Caco-2 (cell line): ENCODE data around the gene CERK. TPM values are rescaled to one million over a fixed set of nuclear protein-coding genes. Genes with fewer than 3 reads are reported as not detected.

Experiments
- BruUV-seq: library from RNA; stranded (reverse); fragments of 400-500 nt; replicated peaks from 2 replicates; lab custom pipeline; 2021; lab: Mats Ljungman, UMichigan
- CTCF ChIA-PET: fragments of 300-600 bp; sonication (Branson Sonifier 250); formaldehyde crosslinking; loops from one replicate; lab custom pipeline; 2022; ENCODE audit warnings: antibody characterized with exemption; lab: Charles Lee
- POLR2A ChIA-PET: fragments of 300-600 bp; sonication (Branson Sonifier 250); formaldehyde crosslinking; loops from one replicate; lab custom pipeline; 2022; ENCODE audit warnings: antibody characterized with exemption; lab: Charles Lee
- DNase-seq, 2 experiments: peaks; one replicate each; pipeline versions ENCODE4 v3.0.0 to v3.0.0-alpha.2; 2020 to 2022
- H3K27me3 ChIP-seq: replicated peaks from 2 replicates; pipeline ENCODE4 v1.6.0; 2011; ENCODE audit warnings: low read length; ENCODE audit not compliant: control insufficient read depth, insufficient read depth
- H3K36me3 ChIP-seq: 2 replicates; pipeline ENCODE4 v1.5.1; 2011; ENCODE audit warnings: low read length; ENCODE audit not compliant: control insufficient read depth, insufficient read depth
- H3K4me1 ChIP-seq: fragments of 250-450 bp; sonication (Bioruptor Pico); 2 replicates; pipeline ENCODE4 v1.5.1; 2020; ENCODE audit warnings: mild to moderate bottlenecking
- H3K4me3 ChIP-seq: 2 replicates; pipeline ENCODE4 v1.5.1; 2011; ENCODE audit warnings: low read depth, mild to moderate bottlenecking, control low read depth, low read length
- H3K9me3 ChIP-seq: fragments of 250-450 bp; sonication (Bioruptor Pico); 2 replicates; pipeline ENCODE4 v1.5.1; 2020; ENCODE audit warnings: mild to moderate bottlenecking, moderate library complexity
- H3K27ac Mint-ChIP-seq: one replicate; pipeline ENCODE4 v1.8.0; 2022; ENCODE audit warnings: mixed read lengths; ENCODE audit not compliant: unreplicated experiment
- H3K27me3 Mint-ChIP-seq: one replicate; pipeline ENCODE4 v1.8.0; 2022; ENCODE audit warnings: mixed read lengths; ENCODE audit not compliant: insufficient read depth, unreplicated experiment
- H3K36me3 Mint-ChIP-seq: one replicate; pipeline ENCODE4 v1.8.0; 2022; ENCODE audit warnings: mild to moderate bottlenecking, mixed read lengths; ENCODE audit not compliant: insufficient read depth, unreplicated experiment
- H3K4me1 Mint-ChIP-seq: one replicate; pipeline ENCODE4 v1.8.0; 2022; ENCODE audit warnings: low read depth, mixed read lengths; ENCODE audit not compliant: unreplicated experiment
- H3K4me3 Mint-ChIP-seq: one replicate; pipeline ENCODE4 v1.8.0; 2022; ENCODE audit warnings: mild to moderate bottlenecking, moderate library complexity, mixed read lengths; ENCODE audit not compliant: unreplicated experiment
- H3K9me3 Mint-ChIP-seq: one replicate; pipeline ENCODE4 v1.8.0; 2022; ENCODE audit warnings: mixed read lengths; ENCODE audit not compliant: unreplicated experiment
- CTCF ChIP-seq, 2 experiments: fragments of 200-600 bp in 1 of 2; IDR thresholded peaks; 1 replicate in 1 of 2; 2 replicates in 1 of 2; pipeline versions ENCODE4 v1.5.1 to v1.8.0; 2011 to 2022; ENCODE audit warnings: antibody characterized with exemption in 1 of 2, control low read depth in 1 of 2, inconsistent platforms in 1 of 2, low read depth in 1 of 2, low read length in 1 of 2, mild to moderate bottlenecking in 1 of 2, moderate library complexity in 1 of 2; ENCODE audit not compliant: insufficient read depth in 1 of 2, severe bottlenecking in 1 of 2, unreplicated experiment in 1 of 2
- intact Hi-C: fragments of 100-400 bp; cut with micrococcal nuclease; formaldehyde crosslinking; loops from one replicate; pipeline ENCODE4 v1.10.0; 2022; ENCODE audit not compliant: unreplicated experiment
- total RNA-seq: library from RNA; stranded (reverse); gene quantifications from 2 replicates; pipeline ENCODE4 v1.2.3, GENCODE V29; 2022

CERK gene
- total RNA-seq, 1 experiment from 2014 or later: 35.0 TPM

- Mint-ChIP-seq H3K4me1 (no peaks in the 10 kb centered on the region), H3K27me3 (no peaks in the 10 kb centered on the region), H3K4me3 (no peak overlapping the region), H3K9me3 (no peaks in the 10 kb centered on the region), H3K27ac (no peak overlapping the region), H3K36me3 (peaks cover 44% of the 10 kb centered on the region)
- ChIA-PET POLR2A (no interaction called here), CTCF (no interaction called here)
- Histone ChIP-seq H3K36me3 (peaks cover 2% of the 10 kb centered on the region), H3K27me3 (no peaks in the 10 kb centered on the region), H3K4me3 (no peak overlapping the region), H3K9me3 (no peaks in the 10 kb centered on the region), H3K4me1 (no peaks in the 10 kb centered on the region)
- no peak for TF ChIP-seq CTCF (IDR thresholded peaks at IDR 0.05; ENCODE audit: insufficient read depth in 1 of 2, low read depth in 1 of 2, low read length in 1 of 2, severe bottlenecking in 1 of 2, unreplicated experiment in 1 of 2)
- intact Hi-C loops: no loop called here
- DNase-seq: no peak
- no TSS peak for BruUV-seq
These were observed 41.4 kb downstream of the CERK start for GRCh38 chr22:46696614-46697013.

- no peak overlapping the region for H3K4me3 Mint-ChIP-seq
- H3K27me3 ChIP-seq: no peaks in the 10 kb centered on the region
- H3K4me1 Mint-ChIP-seq: no peaks in the 10 kb centered on the region
- ChIA-PET POLR2A (no interaction called here), CTCF (no interaction called here)
- H3K9me3 Mint-ChIP-seq: no peaks in the 10 kb centered on the region
- no peak for DNase-seq
- no peak overlapping the region for H3K4me3 ChIP-seq
- no peak for TF ChIP-seq CTCF (IDR thresholded peaks at IDR 0.05; ENCODE audit: insufficient read depth in 1 of 2, low read depth in 1 of 2, low read length in 1 of 2, severe bottlenecking in 1 of 2, unreplicated experiment in 1 of 2)
- no peaks in the 10 kb centered on the region for H3K9me3 ChIP-seq
- H3K4me1 ChIP-seq: no peaks in the 10 kb centered on the region
- intact Hi-C loops: no loop called here
- no peak overlapping the region for H3K27ac Mint-ChIP-seq
- H3K27me3 Mint-ChIP-seq: no peaks in the 10 kb centered on the region
- H3K36me3 Mint-ChIP-seq: peaks cover 49% of the 10 kb centered on the region
- peaks cover 2% of the 10 kb centered on the region for H3K36me3 ChIP-seq
- BruUV-seq: no TSS peak
These were observed 41.9 kb downstream of the CERK start for GRCh38 chr22:46696229-46696518.

- H3K4me3 Mint-ChIP-seq: no peak overlapping the region
- H3K4me1 Mint-ChIP-seq: no peaks in the 10 kb centered on the region
- no TSS peak for BruUV-seq
- POLR2A ChIA-PET: no interaction called here
- intact Hi-C loops: no loop called here
- no peaks in the 10 kb centered on the region for H3K27me3 Mint-ChIP-seq
- H3K9me3 Mint-ChIP-seq: no peaks in the 10 kb centered on the region
- Histone ChIP-seq H3K4me3 (no peak overlapping the region), H3K9me3 (no peaks in the 10 kb centered on the region), H3K27me3 (no peaks in the 10 kb centered on the region), H3K4me1 (no peaks in the 10 kb centered on the region), H3K36me3 (peaks cover 2% of the 10 kb centered on the region)
- CTCF ChIA-PET: no interaction called here
- peaks cover 53% of the 10 kb centered on the region for H3K36me3 Mint-ChIP-seq
- H3K27ac Mint-ChIP-seq: no peak overlapping the region
- no peak for DNase-seq
- TF ChIP-seq CTCF (IDR thresholded peaks at IDR 0.05; ENCODE audit: insufficient read depth in 1 of 2, low read depth in 1 of 2, low read length in 1 of 2, severe bottlenecking in 1 of 2, unreplicated experiment in 1 of 2): no peak
These were observed 42.5 kb downstream of the CERK start for GRCh38 chr22:46695346-46696228.
